Measurements from ENCODE around the gene PDE4D. TPM values are rescaled to one million over a fixed set of nuclear protein-coding genes. Genes with fewer than 3 reads are reported as not detected.

The PDE4D gene
- total and polyA plus RNA-seq, 10 of the 15 experiments (the other 5 are each of a cell fraction or from before 2014, with no cell fraction given), result 0.87 to 4.1 (median 2.2) TPM

- TF ChIP-seq SKIL (IDR thresholded peaks at IDR 0.05; ENCODE audit: low read depth, poor library complexity, severe bottlenecking) (no peak), RCOR1 (conservative IDR thresholded peaks at IDR 0.05; ENCODE audit: low read depth, low read length) (no peak), CREM (IDR thresholded peaks at IDR 0.05; ENCODE audit: low read depth) (no peak), NFYB (IDR thresholded peaks at IDR 0.05; ENCODE audit: insufficient read depth, low read depth, low read length) (no peak), PBX3 (IDR thresholded peaks at IDR 0.05; ENCODE audit: insufficient replicate concordance, low read depth, low read length) (no peak), GABPA (IDR thresholded peaks at IDR 0.05; ENCODE audit: low read depth) (no peak), FOS (IDR thresholded peaks at IDR 0.05; ENCODE audit: borderline replicate concordance, extremely low read depth, insufficient read length) (no peak), MYB (IDR thresholded peaks at IDR 0.05; ENCODE audit: borderline replicate concordance, low read depth, low read length) (no peak), NFIC (IDR thresholded peaks at IDR 0.05; ENCODE audit: low read depth, low read length) (no peak)
These were observed 811.8 kb downstream of the PDE4D start (continued) for GRCh38 chr5:59081693-59082092.

Data from GM12878 (cell line).